ENCODE data around the gene CLCN6. TPM values are rescaled to one million over a fixed set of nuclear protein-coding genes. Genes with fewer than 3 reads are reported as not detected.

CLCN6 gene
- polyA plus RNA-seq, 3 donors = 3.8 to 37.1 (median 4.2) TPM

DNA sequence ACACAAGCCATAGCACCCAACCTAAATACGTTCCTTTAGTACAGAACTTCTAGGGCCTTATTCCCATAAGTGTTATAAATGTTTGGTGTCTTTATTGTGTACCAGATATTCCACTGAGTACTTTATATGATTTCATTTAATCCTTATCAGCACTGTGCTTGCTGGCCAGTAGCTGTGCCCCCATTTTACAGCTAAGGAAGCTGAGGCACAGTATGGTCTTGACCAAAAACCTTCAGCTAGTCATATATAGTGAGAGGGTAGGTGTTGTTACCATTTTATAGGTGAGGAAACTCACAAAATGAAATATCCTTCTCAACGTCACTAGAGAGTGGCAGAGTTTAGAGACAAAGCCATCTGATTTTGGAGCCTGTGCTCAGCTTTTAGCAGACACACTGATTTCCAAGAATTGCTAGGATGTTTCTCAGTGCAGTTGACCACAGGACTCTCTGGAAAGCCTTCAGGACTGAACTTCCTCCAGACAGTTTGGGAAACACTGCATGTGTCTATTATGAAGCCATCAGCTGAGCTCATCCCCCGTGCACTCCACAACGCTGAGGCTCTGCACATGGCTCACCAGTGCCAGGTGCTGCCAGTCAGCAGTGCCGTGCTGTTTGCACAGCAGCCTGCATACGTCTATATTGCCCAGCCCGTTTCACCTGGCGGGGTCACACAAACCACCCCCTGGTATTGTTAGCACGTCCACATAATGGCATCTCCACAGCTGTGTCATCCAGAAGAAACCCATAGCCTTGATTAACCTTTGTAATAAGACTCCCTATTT is 26.1 kb downstream of the CLCN6 start:
- Mint-ChIP-seq H3K4me1 (no peaks in the 10 kb centered on the region), H3K4me3 (no peak overlapping the region), H3K9me3 (no peaks in the 10 kb centered on the region), H3K36me3 (peaks cover 88 to 89% of the 10 kb centered on the region in 2 donors), H3K27ac (no peak overlapping the region), H3K27me3 (ENCODE audit: low read depth in 3 of 3) (peaks cover 0 to 2% (median 0%) of the 10 kb centered on the region in 3 donors)
- Histone ChIP-seq H3K27me3 (ENCODE audit: control insufficient read depth in 2 of 2, insufficient read depth in 2 of 2, low read length in 2 of 2) (no peaks in the 10 kb centered on the region), H2AFZ (ENCODE audit: insufficient read depth, low read depth, low read length, poor library complexity, severe bottlenecking) (no peak overlapping the region), H3K4me3 (replicated peaks in 1 of 3; ENCODE audit: low read depth in 2 of 3, low read length in 3 of 3) (no peak overlapping the region), H3K4me2 (replicated peaks; ENCODE audit: extremely low read depth, low read length, poor library complexity, severe bottlenecking) (no peak overlapping the region), H3K4me1 (ENCODE audit: control insufficient read depth in 1 of 2, insufficient read depth in 2 of 2, low read length in 2 of 2) (no peaks in the 10 kb centered on the region), H3K36me3 (replicated peaks in 1 of 2; ENCODE audit: control insufficient read depth in 1 of 2, insufficient read depth in 2 of 2, low read length in 2 of 2) (peaks cover 94 to 99% of the 10 kb centered on the region in 2 donors), H3K27ac (ENCODE audit: low read depth in 1 of 2, low read length in 2 of 2) (no peak overlapping the region), H3K79me2 (ENCODE audit: insufficient read depth, low read length) (no peaks in the 10 kb centered on the region), H3K9me3 (replicated peaks in 1 of 2; ENCODE audit: control insufficient read depth in 1 of 2, insufficient read depth in 1 of 2, low read length in 2 of 2) (no peaks in the 10 kb centered on the region), H4K20me1 (ENCODE audit: insufficient read depth, low read length) (peaks cover 8% of the 10 kb centered on the region), H3K9ac (ENCODE audit: insufficient read depth, low read length, poor library complexity, severe bottlenecking) (no peak overlapping the region)
- TF ChIP-seq, protein P1, sequence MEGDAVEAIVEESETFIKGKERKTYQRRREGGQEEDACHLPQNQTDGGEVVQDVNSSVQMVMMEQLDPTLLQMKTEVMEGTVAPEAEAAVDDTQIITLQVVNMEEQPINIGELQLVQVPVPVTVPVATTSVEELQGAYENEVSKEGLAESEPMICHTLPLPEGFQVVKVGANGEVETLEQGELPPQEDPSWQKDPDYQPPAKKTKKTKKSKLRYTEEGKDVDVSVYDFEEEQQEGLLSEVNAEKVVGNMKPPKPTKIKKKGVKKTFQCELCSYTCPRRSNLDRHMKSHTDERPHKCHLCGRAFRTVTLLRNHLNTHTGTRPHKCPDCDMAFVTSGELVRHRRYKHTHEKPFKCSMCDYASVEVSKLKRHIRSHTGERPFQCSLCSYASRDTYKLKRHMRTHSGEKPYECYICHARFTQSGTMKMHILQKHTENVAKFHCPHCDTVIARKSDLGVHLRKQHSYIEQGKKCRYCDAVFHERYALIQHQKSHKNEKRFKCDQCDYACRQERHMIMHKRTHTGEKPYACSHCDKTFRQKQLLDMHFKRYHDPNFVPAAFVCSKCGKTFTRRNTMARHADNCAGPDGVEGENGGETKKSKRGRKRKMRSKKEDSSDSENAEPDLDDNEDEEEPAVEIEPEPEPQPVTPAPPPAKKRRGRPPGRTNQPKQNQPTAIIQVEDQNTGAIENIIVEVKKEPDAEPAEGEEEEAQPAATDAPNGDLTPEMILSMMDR (IDR thresholded peaks at IDR 0.05) = no peak
- 95% methylated on average over 7 of the region's 9 CpGs for WGBS (ENCODE audit: insufficient coverage)
- no peak for DNase-seq
- intact Hi-C loops (cut with micrococcal nuclease) = no loop called here

DNA sequence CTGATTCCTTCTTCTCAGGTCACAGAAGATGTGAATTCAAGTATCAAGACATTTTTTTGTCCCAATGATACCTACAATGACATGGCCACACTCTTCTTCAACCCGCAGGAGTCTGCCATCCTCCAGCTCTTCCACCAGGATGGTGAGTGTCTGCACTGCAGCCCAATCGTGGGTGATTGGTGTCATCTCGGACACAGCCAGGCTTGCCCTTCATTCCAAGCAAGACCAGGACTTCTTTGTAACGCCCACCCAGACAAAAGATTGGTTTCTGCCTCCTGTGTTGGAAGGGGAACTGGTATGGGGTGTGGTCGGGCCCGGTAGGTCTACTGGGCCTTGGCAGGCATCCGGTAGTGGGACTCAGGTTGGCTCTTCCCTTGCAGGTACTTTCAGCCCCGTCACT is 27.5 kb downstream of the CLCN6 start:
- Histone ChIP-seq H3K4me2 (replicated peaks; ENCODE audit: extremely low read depth, low read length, poor library complexity, severe bottlenecking) (no peak overlapping the region), H3K27ac (ENCODE audit: low read depth in 1 of 2, low read length in 2 of 2) (no peak overlapping the region), H3K9me3 (replicated peaks in 1 of 2; ENCODE audit: control insufficient read depth in 1 of 2, insufficient read depth in 1 of 2, low read length in 2 of 2) (no peaks in the 10 kb centered on the region), H4K20me1 (ENCODE audit: insufficient read depth, low read length) (peaks cover 16% of the 10 kb centered on the region), H3K36me3 (replicated peaks in 1 of 2; ENCODE audit: control insufficient read depth in 1 of 2, insufficient read depth in 2 of 2, low read length in 2 of 2) (peaks cover 94 to 99% of the 10 kb centered on the region in 2 donors), H3K4me1 (ENCODE audit: control insufficient read depth in 1 of 2, insufficient read depth in 2 of 2, low read length in 2 of 2) (no peaks in the 10 kb centered on the region), H2AFZ (ENCODE audit: insufficient read depth, low read depth, low read length, poor library complexity, severe bottlenecking) (no peak overlapping the region), H3K79me2 (ENCODE audit: insufficient read depth, low read length) (no peaks in the 10 kb centered on the region), H3K9ac (ENCODE audit: insufficient read depth, low read length, poor library complexity, severe bottlenecking) (no peak overlapping the region), H3K27me3 (ENCODE audit: control insufficient read depth in 2 of 2, insufficient read depth in 2 of 2, low read length in 2 of 2) (no peaks in the 10 kb centered on the region), H3K4me3 (replicated peaks in 1 of 3; ENCODE audit: low read depth in 2 of 3, low read length in 3 of 3) (no peak overlapping the region)
- DNase-seq = no peak
- Mint-ChIP-seq H3K27ac (peak overlapping the region in 1 of 7 donors; percentile 28), H3K4me1 (no peaks in the 10 kb centered on the region), H3K36me3 (peaks cover 88 to 89% of the 10 kb centered on the region in 2 donors), H3K9me3 (no peaks in the 10 kb centered on the region), H3K4me3 (no peak overlapping the region), H3K27me3 (ENCODE audit: low read depth in 3 of 3) (no peaks in the 10 kb centered on the region)
- TF ChIP-seq, protein P1 (IDR thresholded peaks at IDR 0.05) = no peak
- intact Hi-C loops (cut with micrococcal nuclease) = no loop called here
- WGBS (ENCODE audit: insufficient coverage) = 95% methylated on average over 8 of the region's 8 CpGs

Data from CD14-positive monocyte (primary cell).